ENCODE measurements around the gene KNCN. TPM values are rescaled to one million over a fixed set of nuclear protein-coding genes. Genes with fewer than 3 reads are reported as not detected.

The KNCN gene
- polyA plus RNA-seq, 1 experiment: not detected

GRCh38 chr1:46520063-46520911, 31.2 kb downstream of the KNCN start:
- POLR2A ChIA-PET: interaction anchor here (0.5 kb wide), 1 partner anchor 1716 kb away, joined by 5 read pairs; no protein-coding TSS in a partner anchor
- CTCF ChIA-PET: interaction anchor here (0.7 to 5.4 kb wide), 8 partner anchors 8 to 114 kb away, joined by 3 to 31 read pairs (median 4); no protein-coding TSS in a partner anchor
- H3K4me3 ChIP-seq (ENCODE audit: low read depth, low read length): no peak overlapping the region
- H3K27me3 ChIP-seq (ENCODE audit: control insufficient read depth, insufficient read depth, low read length): peaks cover 14% of the 10 kb centered on the region
- TF ChIP-seq, protein P1, sequence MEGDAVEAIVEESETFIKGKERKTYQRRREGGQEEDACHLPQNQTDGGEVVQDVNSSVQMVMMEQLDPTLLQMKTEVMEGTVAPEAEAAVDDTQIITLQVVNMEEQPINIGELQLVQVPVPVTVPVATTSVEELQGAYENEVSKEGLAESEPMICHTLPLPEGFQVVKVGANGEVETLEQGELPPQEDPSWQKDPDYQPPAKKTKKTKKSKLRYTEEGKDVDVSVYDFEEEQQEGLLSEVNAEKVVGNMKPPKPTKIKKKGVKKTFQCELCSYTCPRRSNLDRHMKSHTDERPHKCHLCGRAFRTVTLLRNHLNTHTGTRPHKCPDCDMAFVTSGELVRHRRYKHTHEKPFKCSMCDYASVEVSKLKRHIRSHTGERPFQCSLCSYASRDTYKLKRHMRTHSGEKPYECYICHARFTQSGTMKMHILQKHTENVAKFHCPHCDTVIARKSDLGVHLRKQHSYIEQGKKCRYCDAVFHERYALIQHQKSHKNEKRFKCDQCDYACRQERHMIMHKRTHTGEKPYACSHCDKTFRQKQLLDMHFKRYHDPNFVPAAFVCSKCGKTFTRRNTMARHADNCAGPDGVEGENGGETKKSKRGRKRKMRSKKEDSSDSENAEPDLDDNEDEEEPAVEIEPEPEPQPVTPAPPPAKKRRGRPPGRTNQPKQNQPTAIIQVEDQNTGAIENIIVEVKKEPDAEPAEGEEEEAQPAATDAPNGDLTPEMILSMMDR (IDR thresholded peaks at IDR 0.05; ENCODE audit: insufficient read depth, low read depth, low read length): no peak
- peak; percentile 31 for DNase-seq (ENCODE audit: low read depth)
- no peaks in the 10 kb centered on the region for H3K36me3 ChIP-seq (ENCODE audit: control insufficient read depth, insufficient read depth, low read length)

DNA sequence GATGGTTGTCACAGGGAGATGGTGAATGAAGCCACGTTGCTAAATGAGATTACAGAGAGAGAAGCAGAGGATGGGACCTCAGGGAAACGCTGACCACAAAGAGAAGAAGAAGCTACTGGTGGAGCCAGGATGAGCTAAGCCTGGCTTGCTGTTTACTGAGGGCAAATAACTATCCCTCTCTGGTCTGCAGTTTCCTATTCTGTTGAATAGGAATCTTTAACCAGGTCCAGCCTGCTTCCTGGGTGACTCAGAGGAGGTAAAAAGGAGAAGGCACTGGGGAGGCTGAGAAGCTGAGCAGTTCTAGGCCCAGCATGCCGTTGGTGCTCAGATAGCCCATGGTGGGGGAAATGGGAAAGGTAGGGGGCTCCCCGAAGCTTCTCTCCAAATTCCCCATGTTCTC, 32.2 kb downstream of the KNCN start:
- TF ChIP-seq, protein P1 (IDR thresholded peaks at IDR 0.05; ENCODE audit: insufficient read depth, low read depth, low read length): no peak
- H3K27me3 ChIP-seq (ENCODE audit: control insufficient read depth, insufficient read depth, low read length): peaks cover 14% of the 10 kb centered on the region
- DNase-seq (ENCODE audit: low read depth): no peak
- H3K36me3 ChIP-seq (ENCODE audit: control insufficient read depth, insufficient read depth, low read length): no peaks in the 10 kb centered on the region
- ChIA-PET CTCF (interaction anchor here (0.9 to 5.4 kb wide), 4 partner anchors 9 to 112 kb away, joined by 3 to 31 read pairs (median 8); no protein-coding TSS in a partner anchor), POLR2A (no interaction called here)
- H3K4me3 ChIP-seq (ENCODE audit: low read depth, low read length): no peak overlapping the region

GRCh38 chr1:46517932-46518498, 33.4 kb downstream of the KNCN start:
- no peak for DNase-seq (ENCODE audit: low read depth)
- TF ChIP-seq, protein P1 (IDR thresholded peaks at IDR 0.05; ENCODE audit: insufficient read depth, low read depth, low read length): no peak
- Histone ChIP-seq H3K36me3 (ENCODE audit: control insufficient read depth, insufficient read depth, low read length) (no peaks in the 10 kb centered on the region), H3K4me3 (ENCODE audit: low read depth, low read length) (no peak overlapping the region), H3K27me3 (ENCODE audit: control insufficient read depth, insufficient read depth, low read length) (peaks cover 14% of the 10 kb centered on the region)
- ChIA-PET POLR2A (no interaction called here), CTCF (interaction anchor here (0.9 to 5.4 kb wide), 3 partner anchors 10 to 41 kb away, joined by 4 to 31 read pairs (median 12); no protein-coding TSS in a partner anchor)

- TF ChIP-seq, protein P1 (IDR thresholded peaks at IDR 0.05; ENCODE audit: insufficient read depth, low read depth, low read length): no peak
- POLR2A ChIA-PET: no interaction called here
- Histone ChIP-seq H3K4me3 (ENCODE audit: low read depth, low read length) (no peak overlapping the region), H3K27me3 (ENCODE audit: control insufficient read depth, insufficient read depth, low read length) (peaks cover 17% of the 10 kb centered on the region), H3K36me3 (ENCODE audit: control insufficient read depth, insufficient read depth, low read length) (no peaks in the 10 kb centered on the region)
- no peak for DNase-seq (ENCODE audit: low read depth)
- CTCF ChIA-PET: interaction anchor here (1.5 to 5.4 kb wide), 3 partner anchors 11 to 70 kb away, joined by 4 to 31 read pairs (median 12); no protein-coding TSS in a partner anchor
These were observed 34.3 kb downstream of the KNCN start for GRCh38 chr1:46517010-46517600.

All from BJ (cell line).